Subcutaneous adipose tissue (tissue), 4 donors: ENCODE results near the gene TMUB1. TPM values are rescaled to one million over a fixed set of nuclear protein-coding genes. Genes with fewer than 3 reads are reported as not detected.

Experiments used
- CTCF ChIP-seq: fragments of 450-650 bp; IDR thresholded peaks from one replicate; pipeline ENCODE4 v1.5.1; 2016; ENCODE audit warnings: low read depth, mild to moderate bottlenecking, control low read depth, antibody characterized with exemption, moderate library complexity
- total RNA-seq, 4 donors: library from RNA; depleted of rRNA; stranded (reverse); fragments of >200 nt; gene quantifications; one replicate each; pipeline ENCODE4 v1.1.0, GENCODE V29; 2016

The TMUB1 gene
- total RNA-seq, 4 donors from 2014 or later: 18.3 to 37.3 (median 31.5) TPM

GRCh38 chr7:151040616-151041375 is 42.5 kb downstream of the TMUB1 start:
- no peak for TF ChIP-seq CTCF

GRCh38 chr7:151039850-151040548 is 43.3 kb downstream of the TMUB1 start:
- no peak for TF ChIP-seq CTCF

GRCh38 chr7:151038951-151039849 is 44.1 kb downstream of the TMUB1 start:
- no peak for TF ChIP-seq CTCF

DNA sequence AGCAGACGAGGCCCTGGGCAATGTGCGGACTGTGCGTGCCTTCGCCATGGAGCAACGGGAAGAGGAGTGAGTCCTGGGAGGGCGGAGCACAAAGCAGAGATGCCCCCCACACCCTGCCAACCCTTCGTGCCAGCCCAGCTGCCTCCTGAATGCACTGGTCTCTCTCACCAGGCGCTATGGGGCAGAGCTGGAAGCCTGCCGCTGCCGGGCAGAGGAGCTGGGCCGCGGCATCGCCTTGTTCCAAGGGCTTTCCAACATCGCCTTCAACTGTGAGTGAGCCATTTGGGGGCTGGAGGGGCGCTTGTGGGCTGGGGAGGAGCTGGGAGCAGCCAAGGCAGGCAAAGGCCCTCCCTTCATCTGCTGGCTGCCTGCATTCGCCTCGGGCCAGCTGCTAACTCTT is 47.4 kb downstream of the TMUB1 start:
- TF ChIP-seq CTCF: no peak

DNA sequence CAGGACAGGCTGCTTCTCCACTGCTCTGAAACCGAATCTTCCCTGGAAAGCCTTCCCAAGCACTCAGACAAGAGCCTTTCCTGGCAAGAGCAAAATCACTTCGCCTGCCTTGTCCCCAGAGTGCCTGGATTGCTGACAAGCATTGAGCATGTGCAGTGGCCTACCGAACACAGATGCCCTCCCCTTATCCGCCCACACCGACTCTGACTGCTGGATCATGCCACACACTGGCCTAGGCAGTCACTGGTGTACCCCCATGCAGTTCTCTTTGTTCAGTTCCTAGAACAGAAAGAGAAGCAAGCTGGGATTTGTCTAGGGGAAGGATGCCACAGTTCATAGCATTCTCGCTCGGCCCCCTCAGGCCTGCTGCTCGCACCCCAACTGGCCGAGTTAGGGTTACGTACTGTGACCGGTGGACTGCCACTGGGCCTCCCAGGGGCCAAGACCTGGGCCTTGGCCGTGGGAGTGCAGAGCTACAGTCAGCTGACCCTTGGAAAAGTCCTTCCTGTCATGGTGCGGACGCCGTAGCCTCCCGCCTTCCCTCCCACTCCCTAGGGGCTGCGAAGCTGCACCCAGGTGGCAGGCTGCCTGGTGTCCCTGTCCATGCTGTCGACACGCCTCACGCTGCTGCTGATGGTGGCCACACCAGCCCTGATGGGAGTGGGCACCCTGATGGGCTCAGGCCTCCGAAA is 48.1 kb downstream of the TMUB1 start:
- no peak for TF ChIP-seq CTCF

- TF ChIP-seq CTCF: no peak
These were observed 48.8 kb downstream of the TMUB1 start for GRCh38 chr7:151034312-151035025.
